Keratinocyte (primary cell): ENCODE results near the gene FSTL1.

Source experiments
- CTCF ChIP-seq, 3 experiments: IDR thresholded peaks in 1 of 3; conservative IDR thresholded peaks in 1 of 3; optimal IDR thresholded peaks in 1 of 3; 2 replicates in 2 of 3; 3 replicates in 1 of 3; pipeline versions ENCODE3 to v1.5.1; 2011; ENCODE audit warnings: low read length in 3 of 3, mild to moderate bottlenecking in 3 of 3, moderate library complexity in 2 of 3, control low read depth in 1 of 3, inconsistent platforms in 1 of 3; ENCODE audit not compliant: insufficient read depth in 2 of 3; ENCODE audit errors: extremely low read depth in 1 of 3
- EZH2 ChIP-seq: IDR thresholded peaks from one replicate; pipeline ENCODE4 v1.6.1; 2012; ENCODE audit warnings: inconsistent platforms, mild to moderate bottlenecking, low read length, moderate library complexity

GRCh38 chr3:120353463-120353862 lies 97.3 kb downstream of the FSTL1 start:
- TF ChIP-seq EZH2 (no peak), CTCF (optimal IDR thresholded peaks at IDR 0.05 in 1 of 3, IDR thresholded peaks at IDR 0.05 in 1 of 3, conservative IDR thresholded peaks at IDR 0.05 in 1 of 3; ENCODE audit: extremely low read depth in 1 of 3, insufficient read depth in 2 of 3, low read length in 3 of 3) (no peak)
